ENCODE data around the gene PARL.

The PARL gene, protein sequence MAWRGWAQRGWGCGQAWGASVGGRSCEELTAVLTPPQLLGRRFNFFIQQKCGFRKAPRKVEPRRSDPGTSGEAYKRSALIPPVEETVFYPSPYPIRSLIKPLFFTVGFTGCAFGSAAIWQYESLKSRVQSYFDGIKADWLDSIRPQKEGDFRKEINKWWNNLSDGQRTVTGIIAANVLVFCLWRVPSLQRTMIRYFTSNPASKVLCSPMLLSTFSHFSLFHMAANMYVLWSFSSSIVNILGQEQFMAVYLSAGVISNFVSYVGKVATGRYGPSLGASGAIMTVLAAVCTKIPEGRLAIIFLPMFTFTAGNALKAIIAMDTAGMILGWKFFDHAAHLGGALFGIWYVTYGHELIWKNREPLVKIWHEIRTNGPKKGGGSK

DNA sequence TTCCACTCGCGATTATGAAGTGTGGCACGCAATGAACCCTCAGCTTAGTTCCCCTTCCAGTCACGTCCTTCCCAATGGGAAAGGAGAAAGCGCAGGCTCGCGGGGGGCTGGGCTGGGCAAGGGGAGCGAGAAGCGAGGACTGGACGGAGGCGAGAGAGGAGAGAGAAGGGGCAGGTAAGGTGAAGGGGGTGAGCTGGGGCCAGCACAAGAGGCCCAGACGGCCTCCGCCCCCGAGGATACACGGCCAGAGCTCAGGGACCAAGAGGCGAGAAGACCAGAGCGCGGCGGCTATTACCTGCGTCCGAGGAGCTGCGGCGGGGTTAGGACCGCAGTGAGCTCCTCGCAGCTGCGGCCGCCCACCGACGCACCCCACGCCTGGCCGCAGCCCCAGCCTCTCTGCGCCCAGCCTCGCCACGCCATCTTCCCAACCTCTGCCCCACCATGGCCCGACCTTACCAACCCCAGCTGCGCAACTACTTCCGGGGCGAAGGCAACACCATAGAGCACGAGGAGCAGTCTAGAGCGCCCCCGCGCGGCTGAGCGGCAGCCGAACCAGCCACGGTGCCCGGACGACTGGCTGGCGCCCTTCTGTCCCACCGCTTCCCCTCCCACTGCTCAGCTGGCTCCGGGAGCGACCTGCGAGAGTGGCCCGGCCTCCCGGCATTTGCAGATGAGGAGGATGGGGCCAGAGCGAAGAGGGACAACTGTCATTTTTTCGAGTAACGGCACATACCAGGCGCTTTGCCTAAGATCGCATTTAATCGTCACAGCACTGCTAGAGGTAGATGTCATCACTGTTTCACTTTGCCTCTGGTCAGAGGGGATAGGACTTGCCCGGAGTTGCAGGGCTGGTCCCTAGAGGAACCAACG, at the start of gene PARL:
PARL (minus strand) TSS at position 454 of the 870 bp plus-strand sequence; CDS start at position 420, 34 bp downstream.
- peak; percentile 72 for DNase-seq (ENCODE audit: low read depth)

DNA sequence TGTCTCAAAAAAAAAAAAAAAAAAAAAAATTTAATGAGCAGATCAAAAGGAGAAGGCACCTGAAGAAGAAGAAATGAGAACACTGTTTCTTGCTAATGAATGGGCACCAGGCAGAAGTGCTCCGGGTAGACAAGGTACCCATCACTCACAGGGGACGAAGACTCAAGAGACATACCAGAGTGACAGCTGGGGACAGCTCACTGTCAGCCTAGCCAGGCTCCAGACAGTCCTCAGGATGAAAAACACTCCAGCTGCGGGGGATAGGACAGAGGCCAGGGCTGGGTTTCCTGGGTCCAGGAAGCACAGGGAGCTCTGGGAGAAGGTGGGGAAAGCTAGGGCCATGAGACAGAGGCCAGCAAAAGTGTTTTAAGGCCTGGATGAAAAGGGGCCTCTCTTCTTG, 48.5 kb upstream of the PARL start:
- no peak for DNase-seq (ENCODE audit: low read depth)

DNA sequence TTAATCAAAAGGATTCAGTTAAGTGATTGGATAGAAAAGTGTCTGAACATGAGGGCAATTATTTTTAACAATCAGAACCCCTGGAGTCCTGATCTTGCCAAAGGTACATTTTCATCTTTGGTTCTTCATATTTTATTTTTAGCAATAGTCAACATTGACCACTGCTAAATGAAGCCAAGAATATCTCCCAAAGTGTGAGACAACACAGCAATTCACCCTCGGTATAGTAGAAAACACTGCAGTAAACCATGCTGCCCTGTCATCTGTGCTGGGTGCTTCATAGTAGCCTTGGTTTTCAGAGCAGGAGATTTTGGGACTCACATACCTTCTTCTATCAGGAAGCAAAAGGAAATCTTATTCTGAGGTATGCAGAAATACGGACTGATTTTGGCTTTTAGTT, 47.2 kb upstream of the PARL start:
- no peak for DNase-seq (ENCODE audit: low read depth)

GRCh38 chr3:183930086-183930485, 45.4 kb upstream of the PARL start:
- DNase-seq (ENCODE audit: low read depth), result no peak

DNA sequence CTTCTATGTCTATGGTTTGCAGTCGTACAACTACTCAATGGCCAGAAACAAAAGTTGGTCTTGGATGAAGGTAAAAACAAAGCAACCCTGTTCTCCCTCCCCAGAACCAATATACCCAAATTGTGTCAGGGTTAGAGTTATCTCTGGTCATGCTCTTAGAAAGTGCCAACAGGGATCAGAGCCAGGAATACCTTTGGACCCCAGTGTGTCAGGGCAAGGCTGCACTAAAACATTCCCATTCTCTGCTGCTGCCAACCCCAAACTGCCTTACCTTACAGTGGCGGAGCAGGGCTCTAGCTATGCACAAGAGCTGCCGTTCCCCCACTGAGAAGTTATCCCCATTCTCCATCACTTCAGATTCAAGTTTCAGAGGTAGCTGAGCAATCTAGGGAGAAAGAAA, 42.4 kb upstream of the PARL start:
- no peak for DNase-seq (ENCODE audit: low read depth)

DNA sequence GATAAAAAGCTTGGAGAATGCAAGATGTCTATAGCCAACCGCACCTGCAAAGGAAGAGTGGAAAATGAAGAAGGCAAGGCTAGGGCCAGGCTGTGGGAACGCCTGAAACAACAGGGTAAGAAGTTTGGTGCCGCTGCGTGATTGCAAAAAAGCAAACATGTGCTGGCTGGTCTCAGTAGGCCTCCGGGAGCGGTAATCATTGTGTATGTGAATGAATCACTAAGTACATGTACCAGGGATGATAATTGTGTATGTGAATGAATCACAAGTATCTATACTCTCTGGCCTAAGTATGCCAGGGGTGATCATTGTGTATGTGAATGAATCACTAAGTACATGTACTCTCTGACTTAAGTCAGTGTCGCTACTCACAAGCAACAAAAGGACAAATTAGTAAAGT, 40.3 kb upstream of the PARL start:
- DNase-seq (ENCODE audit: low read depth), result no peak

DNA sequence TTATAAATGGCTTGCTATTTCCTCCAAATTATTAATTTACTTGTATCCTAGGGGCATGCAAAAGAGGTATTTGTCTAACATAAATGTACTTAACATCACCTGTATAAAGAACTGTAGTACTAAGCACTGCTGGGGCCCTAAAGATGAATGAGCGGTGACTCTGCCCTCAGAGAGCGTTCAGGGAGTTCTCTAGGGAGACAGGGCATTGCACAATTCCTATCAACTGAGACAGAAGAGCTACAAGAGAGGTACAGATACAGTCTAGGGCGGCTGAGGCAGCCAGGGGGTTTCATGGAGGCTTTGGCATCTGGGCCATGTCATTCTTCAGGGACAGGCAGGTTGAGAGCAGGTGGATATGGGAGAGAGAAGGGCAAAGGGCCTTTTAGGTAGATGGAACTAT, 39.9 kb upstream of the PARL start:
- no peak for DNase-seq (ENCODE audit: low read depth)

GRCh38 chr3:183922421-183922820, 37.7 kb upstream of the PARL start:
- DNase-seq (ENCODE audit: low read depth), result no peak

- DNase-seq (ENCODE audit: low read depth), result no peak
These were observed 36.4 kb upstream of the PARL start for GRCh38 chr3:183921096-183921495.

GRCh38 chr3:183920416-183920815, 35.7 kb upstream of the PARL start:
- no peak for DNase-seq (ENCODE audit: low read depth)

DNA sequence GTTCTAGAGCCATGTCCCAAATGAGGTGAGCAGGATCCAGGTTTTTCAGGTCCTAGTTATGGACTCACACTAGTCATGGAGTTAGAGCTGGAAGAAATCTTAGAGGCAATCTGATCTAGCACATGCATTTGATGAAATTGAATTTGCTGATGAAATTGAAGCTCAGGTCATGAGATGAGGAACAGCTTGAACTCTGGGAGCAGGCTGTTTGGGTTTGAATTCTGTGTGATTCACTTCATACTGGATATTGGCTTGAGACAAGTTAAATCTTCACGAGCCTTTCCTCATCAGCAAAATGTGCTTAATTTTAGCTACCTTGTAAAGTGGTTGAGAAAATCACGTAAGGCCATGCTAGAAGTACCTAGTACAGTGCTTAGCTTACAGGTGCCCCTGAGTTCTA, 33.5 kb upstream of the PARL start:
- DNase-seq (ENCODE audit: low read depth), result no peak

- DNase-seq (ENCODE audit: low read depth), result no peak
These were observed 33.1 kb upstream of the PARL start for GRCh38 chr3:183917776-183918175.

DNA sequence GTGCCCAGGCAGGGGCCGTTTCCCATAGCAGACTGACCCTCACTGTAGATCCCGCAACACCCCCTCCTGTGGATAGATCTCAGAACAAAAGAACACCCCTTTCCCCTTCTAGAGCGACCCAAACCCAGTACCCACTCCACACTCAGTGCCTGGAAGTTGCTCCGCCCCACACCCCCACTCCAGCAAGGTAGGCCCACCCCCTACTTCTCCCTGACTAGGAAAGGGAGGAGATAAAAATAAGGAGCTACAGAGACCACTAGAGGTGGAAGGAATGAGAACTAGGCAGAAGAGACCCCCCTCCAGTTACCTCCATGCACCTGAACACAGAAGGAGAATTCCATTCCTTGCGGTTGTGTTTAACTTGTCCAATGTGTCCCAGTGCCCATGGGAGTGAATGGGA, 30.2 kb upstream of the PARL start:
- no peak for DNase-seq (ENCODE audit: low read depth)

DNA sequence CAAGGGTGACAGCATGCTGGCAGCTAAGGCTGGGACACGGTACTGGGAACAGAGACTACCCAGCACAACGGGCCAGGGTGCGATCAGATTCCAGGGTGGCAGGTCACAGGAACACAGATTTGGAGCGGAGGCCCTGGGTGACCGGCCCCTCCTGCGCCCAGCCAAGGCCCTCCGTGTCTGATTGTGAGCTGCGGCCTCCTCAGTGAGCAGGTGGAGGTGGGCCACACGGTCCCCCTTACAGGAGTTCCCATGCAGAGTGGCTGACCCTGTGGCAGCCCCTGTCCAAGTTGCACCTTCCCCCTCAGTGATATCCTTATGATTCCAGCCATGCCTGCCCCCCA, 28.9 kb upstream of the PARL start:
- no peak for DNase-seq (ENCODE audit: low read depth)

- no peak for DNase-seq (ENCODE audit: low read depth)
These were observed 28.4 kb upstream of the PARL start for GRCh38 chr3:183912895-183913579.

GRCh38 chr3:183911763-183912506, 27.3 kb upstream of the PARL start:
- no peak for DNase-seq (ENCODE audit: low read depth)

DNA sequence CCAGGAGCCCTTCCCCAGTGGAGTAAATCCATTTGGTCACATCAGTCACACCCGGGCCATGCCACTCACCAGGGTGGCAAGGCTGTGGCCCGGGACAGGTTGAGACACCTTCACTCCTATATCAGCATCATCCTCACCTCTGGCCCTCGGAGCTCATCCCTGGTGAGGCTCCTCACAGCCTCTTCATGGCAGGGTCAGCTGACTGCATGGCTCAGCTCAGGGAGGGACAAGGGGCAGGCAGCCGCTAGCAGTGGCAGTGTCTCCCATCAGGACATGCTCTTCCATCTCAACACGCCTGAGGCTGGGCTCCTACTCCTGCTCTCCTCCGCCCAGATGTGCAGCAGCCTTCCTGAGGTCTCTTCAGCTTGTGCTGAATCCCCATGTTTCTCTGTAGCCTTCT, 26.4 kb upstream of the PARL start:
- DNase-seq (ENCODE audit: low read depth), result no peak

DNA sequence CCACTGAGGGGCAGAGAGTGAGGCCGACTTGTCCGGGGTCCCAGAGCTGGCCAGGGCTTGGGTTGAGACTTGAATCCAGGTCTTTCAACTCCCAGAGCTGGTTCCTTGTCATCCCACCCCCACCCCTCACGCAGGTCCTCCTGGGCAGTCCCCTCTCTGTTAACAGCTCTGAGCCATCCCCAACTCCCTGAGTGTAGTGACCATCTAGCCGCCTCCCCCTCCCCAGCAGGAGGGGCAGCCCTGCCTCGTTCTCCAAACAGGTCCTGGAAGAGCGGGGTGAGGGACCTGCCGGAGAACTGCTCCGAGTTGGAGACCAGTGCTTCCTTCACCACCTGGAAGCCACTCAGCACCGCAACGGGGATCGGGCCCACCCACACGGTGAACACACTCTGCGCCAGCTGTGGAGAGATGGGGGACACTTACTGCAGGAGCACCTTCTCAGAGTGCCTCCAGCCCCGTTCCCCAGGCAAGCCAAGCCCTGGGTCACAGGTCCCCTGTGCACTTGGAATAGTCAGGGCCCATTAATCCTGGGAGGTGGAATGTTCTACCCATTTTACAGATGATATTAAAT, 24.4 kb upstream of the PARL start:
- no peak for DNase-seq (ENCODE audit: low read depth)

- DNase-seq (ENCODE audit: low read depth), result no peak
These were observed 23.2 kb upstream of the PARL start for GRCh38 chr3:183907911-183908331.

DNA sequence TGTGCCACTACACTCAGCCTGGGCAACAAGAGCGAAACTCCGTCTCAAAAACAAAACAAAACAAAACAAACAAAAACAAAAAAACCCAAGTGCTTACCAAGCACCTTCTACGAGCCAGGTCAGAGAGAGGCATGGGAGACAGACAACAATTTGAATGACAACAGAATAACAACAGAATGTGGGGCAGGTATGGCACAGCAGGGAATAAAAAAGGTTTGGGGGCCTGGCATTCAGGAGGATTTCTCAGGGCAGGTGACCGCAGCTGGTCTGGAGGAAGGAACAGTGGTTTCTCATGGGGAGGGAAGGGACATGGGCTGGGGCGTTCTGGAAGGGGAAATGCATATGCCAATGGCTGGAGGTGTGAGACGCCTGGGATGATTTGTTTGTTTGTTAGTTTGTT, 22.5 kb upstream of the PARL start:
- no peak for DNase-seq (ENCODE audit: low read depth)

DNA sequence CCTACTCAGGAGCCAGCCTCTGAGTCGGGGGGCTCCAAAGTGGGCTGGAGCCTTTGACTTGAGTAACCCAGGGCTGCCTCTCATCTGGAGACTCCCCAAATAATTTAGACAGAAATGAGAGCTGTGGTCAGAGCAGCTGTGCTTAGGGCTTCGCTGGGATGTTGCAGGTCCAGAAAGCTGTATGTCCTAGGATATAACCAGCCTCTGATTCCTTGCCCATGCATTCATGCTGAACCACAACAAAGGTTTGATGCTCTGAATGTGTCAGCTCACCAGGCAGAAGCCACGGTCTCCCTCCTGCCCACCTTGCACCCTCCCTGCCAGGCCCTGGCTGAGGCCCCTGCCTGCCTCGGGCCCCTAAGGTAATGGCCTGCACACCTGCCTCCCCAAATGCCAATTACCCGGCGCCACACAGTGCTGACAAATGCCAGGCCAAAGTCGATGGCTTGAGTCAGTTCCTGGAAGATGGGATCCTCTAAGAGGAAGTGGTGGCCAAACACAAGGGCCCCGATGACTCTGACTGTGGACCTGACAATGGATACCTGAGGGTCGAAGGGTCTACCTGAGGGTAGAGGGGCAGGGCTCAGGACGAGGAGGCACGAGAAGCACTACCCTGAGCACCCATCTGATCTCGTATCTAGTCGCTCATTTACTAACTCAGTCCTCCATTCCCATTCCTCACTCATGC, 21.7 kb upstream of the PARL start:
- DNase-seq (ENCODE audit: low read depth), result no peak

All from HS-27A (cell line).